Body of pancreas (tissue), 4 donors: Measurements from ENCODE around the gene AHI1. TPM values are rescaled to one million over a fixed set of nuclear protein-coding genes. Genes with fewer than 3 reads are reported as not detected.

ENCODE experiments used
- ATAC-seq: fragments of 150-250 bp; one replicate; pipeline ENCODE4 v1.9.1; 2016
- DNase-seq, 4 donors: peaks; one replicate each; pipeline ENCODE4 v3.0.0-alpha.2; 2019
- H3K27ac ChIP-seq, 4 donors: fragments of 200-600 bp; sonication (generic); 1 replicate in 3 of 4; 2 replicates in 1 of 4; pipeline versions ENCODE4 v1.5.1 to v1.6.1; 2016 to 2019; ENCODE audit warnings: mild to moderate bottlenecking in 1 of 4, mixed read lengths in 1 of 4, moderate library complexity in 1 of 4
- H3K27me3 ChIP-seq, 2 donors: fragments of 200-600 bp; sonication (generic); one replicate each; pipeline ENCODE4 v1.6.0; 2016; ENCODE audit warnings: mild to moderate bottlenecking in 1 of 2
- H3K36me3 ChIP-seq, 2 donors: fragments of 200-600 bp; sonication (generic); replicated peaks in 1 of 2; 2 replicates each; pipeline ENCODE4 v1.5.1; 2016; ENCODE audit warnings: low read depth in 2 of 2; ENCODE audit not compliant: insufficient read depth in 1 of 2
- H3K4me1 ChIP-seq: fragments of 200-600 bp; sonication (generic); one replicate; pipeline ENCODE4 v1.6.0; 2016
- H3K4me3 ChIP-seq, 2 donors: fragments of 200-600 bp; sonication (generic); 1 replicate in 1 of 2; 2 replicates in 1 of 2; pipeline ENCODE4 v1.5.1; 2016 to 2019
- H3K9me3 ChIP-seq, 3 donors: fragments of 200-600 bp; sonication (generic); 1 replicate in 2 of 3; 2 replicates in 1 of 3; pipeline ENCODE4 v1.5.1; 2016
- CTCF ChIP-seq, 7 experiments: fragments of 450-650 bp in 4 of 7; fragments of 200-600 bp in 3 of 7; sonication (generic) in 3 of 7; IDR thresholded peaks; one replicate each; pipeline ENCODE4 v1.5.1; 2016 to 2019; ENCODE audit warnings: antibody characterized with exemption in 7 of 7
- POLR2A ChIP-seq, 3 donors: fragments of 450-650 bp; IDR thresholded peaks; one replicate each; pipeline ENCODE4 v1.6.1; 2016; ENCODE audit warnings: antibody characterized with exemption in 3 of 3, mild to moderate bottlenecking in 2 of 3
- WGBS, 2 donors: methylation state at CpG; one replicate each; pipeline ENCODE4 v1.1.5; 2017; 5-methylcytosine and 5-hydroxymethylcytosine counted together
- intact Hi-C: fragments of 100-400 bp; cut with DNase I; formaldehyde crosslinking; loops from one replicate; pipeline ENCODE4 v1.15.1; 2023
- total RNA-seq, 2 donors: library from RNA; depleted of rRNA; stranded (reverse); fragments of >200 nt; gene quantifications; one replicate each; pipeline ENCODE4 v1.1.0, GENCODE V29; 2016

The AHI1 gene
- total RNA-seq, 2 donors from 2014 or later, result 20.2 to 107 TPM

- TF ChIP-seq POLR2A (IDR thresholded peaks at IDR 0.05) (no peak), CTCF (IDR thresholded peaks at IDR 0.05) (no peak)
- no peak overlapping the region for H3K4me3 ChIP-seq
- intact Hi-C loops, result no loop called here
- H3K36me3 ChIP-seq, result no peaks in the 10 kb centered on the region
- no peak overlapping the region for H3K27ac ChIP-seq
- H3K9me3 ChIP-seq, result no peaks in the 10 kb centered on the region
- no peaks in the 10 kb centered on the region for H3K4me1 ChIP-seq
- 81 to 90% methylated on average over 3 of the region's 3 CpGs for WGBS, 2 donors
- no peak for DNase-seq
- H3K27me3 ChIP-seq, result no peaks in the 10 kb centered on the region
- ATAC-seq, result no peak
These were observed 113.8 kb downstream of the AHI1 start for GRCh38 chr6:135383766-135384165.

- no peaks in the 10 kb centered on the region for H3K36me3 ChIP-seq
- H3K4me3 ChIP-seq, result no peak overlapping the region
- WGBS, 2 donors, result 85 to 94% methylated on average over 2 of the region's 2 CpGs
- no peaks in the 10 kb centered on the region for H3K4me1 ChIP-seq
- H3K9me3 ChIP-seq, result no peaks in the 10 kb centered on the region
- TF ChIP-seq POLR2A (IDR thresholded peaks at IDR 0.05), result no peak
- no peak for TF ChIP-seq CTCF (IDR thresholded peaks at IDR 0.05)
- H3K27ac ChIP-seq, result no peak overlapping the region
- ATAC-seq (no peak), DNase-seq (no peak)
- no peaks in the 10 kb centered on the region for H3K27me3 ChIP-seq
- intact Hi-C loops, result no loop called here
These were observed 114.2 kb downstream of the AHI1 start for GRCh38 chr6:135383301-135383700.

- ATAC-seq, result no peak
- Histone ChIP-seq H3K36me3 (no peaks in the 10 kb centered on the region), H3K4me3 (no peak overlapping the region), H3K27me3 (no peaks in the 10 kb centered on the region), H3K4me1 (no peaks in the 10 kb centered on the region), H3K27ac (no peak overlapping the region), H3K9me3 (no peaks in the 10 kb centered on the region)
- no peak for TF ChIP-seq CTCF (IDR thresholded peaks at IDR 0.05)
- TF ChIP-seq POLR2A (IDR thresholded peaks at IDR 0.05), result no peak
- no peak for DNase-seq
- WGBS, 2 donors, result 46 to 48% methylated on average over 2 of the region's 2 CpGs
- intact Hi-C loops, result no loop called here
These were observed 115.3 kb downstream of the AHI1 start for GRCh38 chr6:135382182-135382628.

GRCh38 chr6:135380793-135381192, 116.7 kb downstream of the AHI1 start:
- ATAC-seq (no peak), DNase-seq (no peak)
- no peak overlapping the region for H3K27ac ChIP-seq
- TF ChIP-seq CTCF (IDR thresholded peaks at IDR 0.05) (no peak), POLR2A (IDR thresholded peaks at IDR 0.05) (no peak)
- intact Hi-C loops, result no loop called here
- no peaks in the 10 kb centered on the region for H3K9me3 ChIP-seq
- H3K4me3 ChIP-seq, result no peak overlapping the region
- H3K27me3 ChIP-seq, result no peaks in the 10 kb centered on the region
- H3K4me1 ChIP-seq, result no peaks in the 10 kb centered on the region
- no peaks in the 10 kb centered on the region for H3K36me3 ChIP-seq

- H3K27ac ChIP-seq, result no peak overlapping the region
- TF ChIP-seq POLR2A (IDR thresholded peaks at IDR 0.05), result no peak
- no peak for TF ChIP-seq CTCF (IDR thresholded peaks at IDR 0.05)
These were observed 117.9 kb downstream of the AHI1 start for GRCh38 chr6:135379647-135380046.

More at GRCh38 chr6:135379647-135380046, 117.9 kb downstream of the AHI1 start:
- Histone ChIP-seq H3K36me3 (no peaks in the 10 kb centered on the region), H3K9me3 (no peaks in the 10 kb centered on the region), H3K4me1 (no peaks in the 10 kb centered on the region), H3K4me3 (no peak overlapping the region), H3K27me3 (no peaks in the 10 kb centered on the region)
- no peak for DNase-seq
- intact Hi-C loops, result no loop called here
- ATAC-seq, result no peak
